Nephron (organoid): ENCODE results near the gene ELMOD1.

Experiments used
- H3K27ac Mint-ChIP-seq, 3 experiments: 2 replicates each; pipeline ENCODE4 v1.8.0; 2020; ENCODE audit warnings: mixed read lengths in 3 of 3, mild to moderate bottlenecking in 2 of 3, moderate library complexity in 1 of 3
- H3K27me3 Mint-ChIP-seq: 2 replicates; pipeline ENCODE4 v1.8.0; 2021; ENCODE audit warnings: low read depth, mild to moderate bottlenecking, moderate library complexity, mixed read lengths
- H3K36me3 Mint-ChIP-seq: 2 replicates; pipeline ENCODE4 v1.8.0; 2020; ENCODE audit warnings: low read depth, mixed read lengths
- H3K4me1 Mint-ChIP-seq: 2 replicates; pipeline ENCODE4 v1.8.0; 2020; ENCODE audit warnings: mixed read lengths
- H3K4me3 Mint-ChIP-seq, 3 experiments: 2 replicates each; pipeline ENCODE4 v1.8.0; 2020; ENCODE audit warnings: mild to moderate bottlenecking in 3 of 3, mixed read lengths in 3 of 3, moderate library complexity in 2 of 3
- H3K9me3 Mint-ChIP-seq: 2 replicates; pipeline ENCODE4 v1.8.0; 2020; ENCODE audit warnings: mixed read lengths
- CTCF ChIP-seq, 3 experiments: fragments of 200-600 bp; sonication (generic); IDR thresholded peaks; one replicate each; pipeline ENCODE4 v1.5.0; 2021; ENCODE audit warnings: antibody characterized with exemption in 3 of 3; ENCODE audit not compliant: unreplicated experiment in 3 of 3

The ELMOD1 gene

DNA sequence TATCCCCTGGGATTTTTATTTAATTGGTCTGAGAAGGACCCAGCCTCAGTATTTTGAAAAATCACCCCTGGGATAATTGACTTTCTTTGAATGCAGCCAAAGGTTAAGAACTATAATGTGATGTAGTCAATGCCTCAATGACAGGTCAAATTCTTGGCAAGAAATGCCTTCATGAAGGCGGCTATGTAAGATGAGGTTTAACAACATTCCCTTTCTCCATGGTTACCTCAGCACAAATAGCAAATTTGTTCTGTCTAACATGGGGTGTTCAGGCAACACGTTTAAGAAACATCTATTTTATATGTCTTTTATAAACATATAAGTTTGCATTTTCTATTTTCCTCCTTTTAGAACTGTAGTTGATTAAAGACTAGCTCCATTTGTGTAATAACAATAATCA, 115.6 kb downstream of the ELMOD1 start:
- Mint-ChIP-seq H3K4me1 (peaks cover 46% of the 10 kb centered on the region), H3K4me3 (no peak overlapping the region), H3K27me3 (peaks cover 13% of the 10 kb centered on the region), H3K27ac (no peak overlapping the region), H3K9me3 (no peaks in the 10 kb centered on the region), H3K36me3 (no peaks in the 10 kb centered on the region)
- no peak for TF ChIP-seq CTCF (IDR thresholded peaks at IDR 0.05; ENCODE audit: unreplicated experiment in 3 of 3)

GRCh38 chr11:107707215-107707671, 116.3 kb downstream of the ELMOD1 start:
- Mint-ChIP-seq H3K9me3 (no peaks in the 10 kb centered on the region), H3K27me3 (peaks cover 13% of the 10 kb centered on the region)

GRCh38 chr11:107707807-107708206, 116.9 kb downstream of the ELMOD1 start:
- H3K4me3 Mint-ChIP-seq, result peak overlapping the region in 1 of 3 experiments; percentile 15
- peak overlapping the region in 1 of 3 experiments; percentile 32 for H3K27ac Mint-ChIP-seq
- peaks cover 54% of the 10 kb centered on the region for H3K4me1 Mint-ChIP-seq
- H3K9me3 Mint-ChIP-seq, result no peaks in the 10 kb centered on the region
- peaks cover 13% of the 10 kb centered on the region for H3K27me3 Mint-ChIP-seq
- H3K36me3 Mint-ChIP-seq, result no peaks in the 10 kb centered on the region
- no peak for TF ChIP-seq CTCF (IDR thresholded peaks at IDR 0.05; ENCODE audit: unreplicated experiment in 3 of 3)

More at GRCh38 chr11:107707215-107707671, 116.3 kb downstream of the ELMOD1 start:
- TF ChIP-seq CTCF (IDR thresholded peaks at IDR 0.05; ENCODE audit: unreplicated experiment in 3 of 3), result no peak
- Mint-ChIP-seq H3K27ac (peak overlapping the region in 2 of 3 experiments; percentile 25 to 32), H3K4me1 (peaks cover 48% of the 10 kb centered on the region), H3K36me3 (no peaks in the 10 kb centered on the region), H3K4me3 (peak overlapping the region in 1 of 3 experiments; percentile 15)

DNA sequence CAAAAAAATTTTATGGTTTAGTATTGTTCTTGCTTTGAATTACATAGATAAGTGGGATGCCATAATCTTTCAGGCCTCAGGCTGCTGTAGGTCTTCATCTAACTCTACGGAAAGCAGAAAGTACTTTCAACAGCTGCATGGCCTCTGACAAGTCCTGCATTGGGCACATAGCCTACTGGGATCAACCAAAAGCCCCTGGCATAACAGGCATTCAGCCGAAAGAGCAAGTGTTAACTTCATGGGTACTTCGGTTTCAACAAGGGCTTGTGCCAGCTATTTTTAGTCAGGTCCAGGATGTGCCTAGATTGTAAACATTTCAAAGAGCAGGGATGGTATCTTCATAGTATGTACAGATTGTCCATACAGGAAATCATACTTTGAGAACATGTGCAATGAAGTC, 117.8 kb downstream of the ELMOD1 start:
- Mint-ChIP-seq H3K27ac (peak overlapping the region in 1 of 3 experiments; percentile 30), H3K36me3 (no peaks in the 10 kb centered on the region), H3K9me3 (no peaks in the 10 kb centered on the region), H3K27me3 (peaks cover 8% of the 10 kb centered on the region), H3K4me3 (peak overlapping the region in 1 of 3 experiments; percentile 63), H3K4me1 (peaks cover 52% of the 10 kb centered on the region)
- no peak for TF ChIP-seq CTCF (IDR thresholded peaks at IDR 0.05; ENCODE audit: unreplicated experiment in 3 of 3)

DNA sequence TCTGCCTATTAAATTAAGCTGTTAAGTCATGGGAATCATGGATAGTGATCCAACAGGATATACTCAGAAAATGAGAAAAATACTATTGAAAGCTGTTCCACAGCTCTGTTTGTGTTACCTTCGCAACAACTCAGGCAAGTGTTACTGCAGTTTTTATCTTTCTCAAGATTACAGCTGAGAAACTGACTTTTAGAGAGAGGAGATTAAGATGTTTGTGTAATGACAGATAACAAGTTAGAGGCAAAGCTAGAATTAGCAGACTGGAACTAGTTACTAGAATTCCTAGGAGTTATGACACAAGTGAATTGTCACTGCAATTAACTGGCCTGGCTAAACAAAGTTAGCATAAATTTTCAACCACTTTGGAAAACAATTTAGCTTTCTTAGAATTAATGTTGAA, 119.4 kb downstream of the ELMOD1 start:
- TF ChIP-seq CTCF (IDR thresholded peaks at IDR 0.05; ENCODE audit: unreplicated experiment in 3 of 3), result no peak
- H3K9me3 Mint-ChIP-seq, result no peaks in the 10 kb centered on the region
- peak overlapping the region in 1 of 3 experiments; percentile 59 for H3K4me3 Mint-ChIP-seq
- peaks cover 48% of the 10 kb centered on the region for H3K4me1 Mint-ChIP-seq
- no peaks in the 10 kb centered on the region for H3K36me3 Mint-ChIP-seq
- H3K27me3 Mint-ChIP-seq, result peaks cover 4% of the 10 kb centered on the region
- H3K27ac Mint-ChIP-seq, result no peak overlapping the region
